PC-3 (cell line): ENCODE results near the gene CAND2. TPM values are rescaled to one million over a fixed set of nuclear protein-coding genes. Genes with fewer than 3 reads are reported as not detected.

ENCODE experiments used
- ATAC-seq: fragments of 200-7000 bp; cut with Tn5 transposase; 2 replicates; pipeline ENCODE4 v1.9.1; 2020; ENCODE audit warnings: mild to moderate bottlenecking, moderate library complexity
- BruUV-seq: library from RNA; stranded (reverse); fragments of 400-500 nt; replicated peaks from 2 replicates; lab custom pipeline; 2021; lab: Mats Ljungman, UMichigan
- CTCF ChIA-PET: fragments of 300-600 bp; sonication (Branson Sonifier 250); formaldehyde crosslinking; loops from one replicate; lab custom pipeline; 2022; ENCODE audit warnings: antibody characterized with exemption; lab: Charles Lee
- POLR2A ChIA-PET: fragments of 300-600 bp; sonication (Branson Sonifier 250); formaldehyde crosslinking; loops from one replicate; lab custom pipeline; 2022; ENCODE audit warnings: antibody characterized with exemption; ENCODE audit not compliant: unreplicated experiment; lab: Charles Lee
- DNase-seq: peaks from one replicate; pipeline ENCODE4 v3.0.0-alpha.2; 2015
- H2AFZ ChIP-seq: fragments of 300-600 bp; sonication (generic); 2 replicates; pipeline ENCODE4 v1.6.0; 2016; ENCODE audit warnings: antibody characterized with exemption, low read length
- H3F3A ChIP-seq: fragments of 300-600 bp; sonication (generic); one replicate; pipeline ENCODE4 v1.6.0; 2017; ENCODE audit warnings: antibody characterized with exemption, low read length, control low read depth, mild to moderate bottlenecking; ENCODE audit not compliant: unreplicated experiment
- H3K27ac ChIP-seq: fragments of 300-600 bp; sonication (generic); 2 replicates; pipeline ENCODE4 v1.5.1; 2016; ENCODE audit warnings: mild to moderate bottlenecking, low read length
- H3K27me3 ChIP-seq: fragments of 300-600 bp; sonication (generic); 2 replicates; pipeline ENCODE4 v1.6.1; 2016; ENCODE audit warnings: low read length, mixed read lengths
- H3K36me3 ChIP-seq: fragments of 300-600 bp; sonication (generic); 2 replicates; pipeline ENCODE4 v1.6.1; 2016; ENCODE audit warnings: low read depth, mixed run types, low read length, mixed read lengths
- H3K4me1 ChIP-seq: fragments of 300-600 bp; sonication (generic); 2 replicates; pipeline ENCODE4 v1.5.1; 2016; ENCODE audit warnings: low read length; ENCODE audit not compliant: insufficient read depth
- H3K4me2 ChIP-seq: fragments of 300-600 bp; sonication (generic); 2 replicates; pipeline ENCODE4 v1.6.0; 2016; ENCODE audit warnings: low read length
- H3K4me3 ChIP-seq: fragments of 300-600 bp; sonication (generic); 2 replicates; pipeline ENCODE4 v1.5.1; 2016; ENCODE audit warnings: mild to moderate bottlenecking, low read length, mixed read lengths
- H3K79me2 ChIP-seq: fragments of 300-600 bp; sonication (generic); 2 replicates; pipeline ENCODE4 v1.6.1; 2017; ENCODE audit warnings: low read length, mixed read lengths
- H3K9ac ChIP-seq: fragments of 300-600 bp; sonication (generic); 2 replicates; pipeline ENCODE4 v1.6.0; 2016; ENCODE audit warnings: mild to moderate bottlenecking, low read length
- H3K9me2 ChIP-seq: fragments of 300-600 bp; sonication (generic); replicated peaks from 2 replicates; pipeline ENCODE4 v1.6.1; 2016; ENCODE audit warnings: mixed run types, low read length, mixed read lengths
- H3K9me3 ChIP-seq: fragments of 300-600 bp; sonication (generic); 2 replicates; pipeline ENCODE4 v1.6.1; 2016; ENCODE audit warnings: low read length, mixed read lengths
- H4K20me1 ChIP-seq: fragments of 300-600 bp; sonication (generic); 2 replicates; pipeline ENCODE4 v1.6.1; 2016; ENCODE audit warnings: low read length, mixed read lengths
- CTCF ChIP-seq: fragments of 300-600 bp; sonication (generic); conservative IDR thresholded peaks from 2 replicates; pipeline ENCODE4 v1.5.1; 2017; ENCODE audit warnings: antibody characterized with exemption, low read depth, mild to moderate bottlenecking, low read length
- EZH2 ChIP-seq: fragments of 300-600 bp; sonication (generic); IDR thresholded peaks from one replicate; pipeline ENCODE4 v1.6.1; 2017; ENCODE audit warnings: antibody characterized with exemption, mild to moderate bottlenecking, low read length; ENCODE audit not compliant: unreplicated experiment
- EZH2phosphoT487 ChIP-seq: fragments of 300-600 bp; sonication (generic); IDR thresholded peaks from 2 replicates; pipeline ENCODE4 v1.6.1; 2018; ENCODE audit warnings: mild to moderate bottlenecking, antibody characterized with exemption, low read length, borderline replicate concordance
- intact Hi-C: fragments of 100-400 bp; cut with micrococcal nuclease; formaldehyde crosslinking; loops from 2 replicates; pipeline ENCODE4 v1.9.0; 2023
- total RNA-seq: library from RNA; depleted of rRNA; stranded (reverse); fragments of >200 nt; gene quantifications from 2 replicates; pipeline ENCODE4 v1.2.3, GENCODE V29; 2014

CAND2 gene
- total RNA-seq, 1 experiment from 2014 or later, result 4.8 TPM

- TF ChIP-seq EZH2, result no peak
- no peak for TF ChIP-seq EZH2phosphoT487
- no peak for TF ChIP-seq CTCF
- no peaks in the 10 kb centered on the region for H3K9me2 ChIP-seq
- H3K9me3 ChIP-seq, result no peaks in the 10 kb centered on the region
- H3K9ac ChIP-seq, result no peak overlapping the region
- intact Hi-C loops, result no loop called here
- H4K20me1 ChIP-seq, result no peaks in the 10 kb centered on the region
- ChIA-PET POLR2A (no interaction called here), CTCF (interaction anchor here (0.5 kb wide), 1 partner anchor 48 kb away, joined by 3 read pairs; no protein-coding TSS in a partner anchor)
- H3K4me1 ChIP-seq, result peaks cover 5% of the 10 kb centered on the region; the same call in 1 of the 2 replicates
- no peaks in the 10 kb centered on the region for H3K36me3 ChIP-seq
- no TSS peak for BruUV-seq
- H2AFZ ChIP-seq, result no peak overlapping the region
- H3F3A ChIP-seq, result no peaks in the 10 kb centered on the region
- H3K27me3 ChIP-seq, result no peaks in the 10 kb centered on the region
- no peaks in the 10 kb centered on the region for H3K79me2 ChIP-seq
- DNase-seq, result no peak
- ATAC-seq, result no peak
- H3K4me2 ChIP-seq, result no peak overlapping the region
- H3K27ac ChIP-seq, result no peak overlapping the region
- no peak overlapping the region for H3K4me3 ChIP-seq
Observed at GRCh38 chr3:12807601-12808359, 11.3 kb downstream of the CAND2 start.

GRCh38 chr3:12808587-12808986 lies 12.1 kb downstream of the CAND2 start:
- Histone ChIP-seq H4K20me1 (no peaks in the 10 kb centered on the region), H3K9me2 (no peaks in the 10 kb centered on the region), H3K4me2 (no peak overlapping the region), H3F3A (no peaks in the 10 kb centered on the region), H3K4me3 (no peak overlapping the region), H3K36me3 (no peaks in the 10 kb centered on the region), H3K79me2 (no peaks in the 10 kb centered on the region), H3K4me1 (peaks cover 5% of the 10 kb centered on the region; the same call in 1 of the 2 replicates), H3K27ac (no peak overlapping the region), H3K9ac (no peak overlapping the region), H3K9me3 (no peaks in the 10 kb centered on the region), H2AFZ (no peak overlapping the region), H3K27me3 (no peaks in the 10 kb centered on the region)
- POLR2A ChIA-PET, result no interaction called here
- DNase-seq, result no peak
- BruUV-seq, result no TSS peak
- CTCF ChIA-PET, result interaction anchor here (0.5 kb wide), 1 partner anchor 48 kb away, joined by 3 read pairs; no protein-coding TSS in a partner anchor
- ATAC-seq, result no peak
- intact Hi-C loops, result no loop called here
- TF ChIP-seq EZH2phosphoT487 (no peak), EZH2 (no peak), CTCF (no peak)

GRCh38 chr3:12809001-12809400 lies 12.5 kb downstream of the CAND2 start:
- peaks cover 5% of the 10 kb centered on the region; the same call in 1 of the 2 replicates for H3K4me1 ChIP-seq
- POLR2A ChIA-PET, result no interaction called here
- H3K4me2 ChIP-seq, result no peak overlapping the region

More at GRCh38 chr3:12809001-12809400, 12.5 kb downstream of the CAND2 start:
- Histone ChIP-seq H3K9me2 (no peaks in the 10 kb centered on the region), H3K27ac (no peak overlapping the region), H3K79me2 (no peaks in the 10 kb centered on the region), H3K27me3 (no peaks in the 10 kb centered on the region), H3K36me3 (no peaks in the 10 kb centered on the region), H2AFZ (no peak overlapping the region), H3K9ac (no peak overlapping the region), H4K20me1 (no peaks in the 10 kb centered on the region), H3F3A (no peaks in the 10 kb centered on the region), H3K4me3 (no peak overlapping the region), H3K9me3 (no peaks in the 10 kb centered on the region)
- TF ChIP-seq CTCF (no peak), EZH2 (no peak), EZH2phosphoT487 (no peak)
- no peak for ATAC-seq
- DNase-seq, result no peak
- BruUV-seq, result no TSS peak
- intact Hi-C loops, result no loop called here
- CTCF ChIA-PET, result no interaction called here
